Astrocyte of the spinal cord (primary cell): Measurements from ENCODE around the gene GABRA4.

Experiments
- DNase-seq: peaks from one replicate; pipeline ENCODE4 v3.0.0; 2011; ENCODE audit warnings: low read depth, low spot score
- H3K4me3 ChIP-seq: 2 replicates; pipeline ENCODE4 v1.5.1; 2011; ENCODE audit warnings: low read depth, mild to moderate bottlenecking, low read length, moderate library complexity
- in situ Hi-C: cut with HindIII; loops from 2 replicates; pipeline ENCODE4 v1.10.0; 2017; ENCODE audit warnings: low sequenced_read_pairs
- TF ChIP-seq, protein P1 (sequence below): IDR thresholded peaks from 2 replicates; pipeline ENCODE4 v1.5.1; 2012; ENCODE audit warnings: low read depth, mild to moderate bottlenecking, low read length, inconsistent platforms

The GABRA4 gene

GRCh38 chr4:46993075-46994006 is at the start of gene GABRA4:
Gene GABRA4, minus strand, starts transcription at chr4:46993581. Its CDS starts 157 bp downstream, at chr4:46993424.
- peak; percentile 20 for DNase-seq

GRCh38 chr4:47040828-47041227 is 47.4 kb upstream of the GABRA4 start:
- in situ Hi-C loops = no loop called here
- no peak for DNase-seq
- TF ChIP-seq, protein P1, sequence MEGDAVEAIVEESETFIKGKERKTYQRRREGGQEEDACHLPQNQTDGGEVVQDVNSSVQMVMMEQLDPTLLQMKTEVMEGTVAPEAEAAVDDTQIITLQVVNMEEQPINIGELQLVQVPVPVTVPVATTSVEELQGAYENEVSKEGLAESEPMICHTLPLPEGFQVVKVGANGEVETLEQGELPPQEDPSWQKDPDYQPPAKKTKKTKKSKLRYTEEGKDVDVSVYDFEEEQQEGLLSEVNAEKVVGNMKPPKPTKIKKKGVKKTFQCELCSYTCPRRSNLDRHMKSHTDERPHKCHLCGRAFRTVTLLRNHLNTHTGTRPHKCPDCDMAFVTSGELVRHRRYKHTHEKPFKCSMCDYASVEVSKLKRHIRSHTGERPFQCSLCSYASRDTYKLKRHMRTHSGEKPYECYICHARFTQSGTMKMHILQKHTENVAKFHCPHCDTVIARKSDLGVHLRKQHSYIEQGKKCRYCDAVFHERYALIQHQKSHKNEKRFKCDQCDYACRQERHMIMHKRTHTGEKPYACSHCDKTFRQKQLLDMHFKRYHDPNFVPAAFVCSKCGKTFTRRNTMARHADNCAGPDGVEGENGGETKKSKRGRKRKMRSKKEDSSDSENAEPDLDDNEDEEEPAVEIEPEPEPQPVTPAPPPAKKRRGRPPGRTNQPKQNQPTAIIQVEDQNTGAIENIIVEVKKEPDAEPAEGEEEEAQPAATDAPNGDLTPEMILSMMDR = no peak
- no peak overlapping the region for H3K4me3 ChIP-seq

More at GRCh38 chr4:46993075-46994006, at the start of gene GABRA4:
- H3K4me3 ChIP-seq = peak within 1 kb of the TSS; percentile 43
- TF ChIP-seq, protein P1 = no peak
- in situ Hi-C loops = no loop called here

- in situ Hi-C loops = no loop called here
- TF ChIP-seq, protein P1 = no peak
- no peak overlapping the region for H3K4me3 ChIP-seq
- DNase-seq = no peak
Observed at GRCh38 chr4:47038263-47038662, 44.9 kb upstream of the GABRA4 start.

DNA sequence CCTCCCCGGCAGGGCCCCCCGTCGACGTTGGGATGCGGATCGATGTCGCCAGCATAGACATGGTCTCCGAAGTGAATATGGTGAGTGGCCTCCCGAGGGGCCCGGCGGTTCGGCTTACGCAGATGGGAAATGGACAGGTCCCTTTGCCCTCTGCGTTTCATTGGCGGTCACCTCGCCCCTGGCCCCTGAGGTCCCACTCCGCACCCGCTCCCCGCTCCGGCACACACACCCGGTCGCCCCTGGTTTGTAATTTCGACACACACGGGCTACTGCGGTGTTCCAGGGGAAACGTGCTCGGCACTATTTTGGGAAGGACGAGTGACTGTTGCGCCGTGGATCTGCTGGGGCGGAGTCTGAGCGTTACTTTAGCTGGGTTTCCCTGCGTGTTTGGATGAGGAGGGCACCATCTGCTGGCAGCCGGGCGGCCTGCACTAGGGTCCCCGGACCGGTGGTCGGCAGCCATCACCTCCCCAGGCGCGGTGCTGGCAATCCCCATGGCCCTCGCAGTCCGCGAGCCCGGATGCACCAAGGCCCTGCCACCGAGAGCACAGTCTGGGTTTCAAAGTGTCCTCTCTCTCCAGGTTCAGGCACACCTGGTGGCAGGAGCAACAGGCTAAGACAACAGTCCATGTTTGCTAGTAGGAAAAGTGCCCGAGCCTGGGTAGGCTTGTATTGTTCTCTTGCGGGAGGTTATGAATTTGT is 39.2 kb upstream of the GABRA4 start:
- TF ChIP-seq, protein P1 = peak; percentile 86
- peak overlapping the region; percentile 62 for H3K4me3 ChIP-seq
- in situ Hi-C loops = no loop called here
- DNase-seq = peak; percentile 51

GRCh38 chr4:47031751-47032404 is 38.5 kb upstream of the GABRA4 start:
- H3K4me3 ChIP-seq = peak overlapping the region; percentile 62
- in situ Hi-C loops = no loop called here
- no peak for DNase-seq
- TF ChIP-seq, protein P1 = no peak

GRCh38 chr4:47031011-47031678 is 37.8 kb upstream of the GABRA4 start, which contains the start of gene GABRB1:
Gene GABRB1, plus strand, starts transcription at chr4:47031567.
- DNase-seq = peak; percentile 70
- H3K4me3 ChIP-seq = peak within 1 kb of the TSS; percentile 62
- TF ChIP-seq, protein P1 = no peak
- in situ Hi-C loops = no loop called here
